NCI-H2227 (cell line): Measurements from ENCODE around the gene RABEP1.
A peak's percentile ranks its signal among the peaks of the same experiment; 100 is the strongest.

Source experiments
- DNase-seq: peaks from one replicate; lab custom pipeline; 2025; ENCODE audit not compliant: unreplicated experiment; lab: John Stamatoyannopoulos, UW

The RABEP1 gene

DNA sequence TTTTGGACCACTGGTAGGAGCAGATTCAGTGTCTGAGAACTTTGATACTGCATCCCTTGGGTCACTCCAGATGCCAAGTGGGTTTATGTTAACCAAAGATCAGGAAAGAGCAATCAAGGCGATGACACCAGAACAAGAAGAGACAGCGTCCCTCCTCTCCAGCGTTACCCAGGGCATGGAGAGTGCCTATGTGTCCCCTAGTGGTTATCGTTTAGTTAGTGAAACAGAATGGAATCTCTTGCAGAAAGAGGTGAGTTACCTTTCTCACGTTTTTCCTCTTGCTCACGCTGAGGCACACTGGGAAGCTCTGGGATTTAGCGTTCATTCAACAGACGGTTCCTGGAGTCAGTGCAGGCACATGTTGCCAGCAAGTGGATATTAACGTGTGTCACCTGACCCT, 79.3 kb downstream of the RABEP1 start:
- no peak for DNase-seq

DNA sequence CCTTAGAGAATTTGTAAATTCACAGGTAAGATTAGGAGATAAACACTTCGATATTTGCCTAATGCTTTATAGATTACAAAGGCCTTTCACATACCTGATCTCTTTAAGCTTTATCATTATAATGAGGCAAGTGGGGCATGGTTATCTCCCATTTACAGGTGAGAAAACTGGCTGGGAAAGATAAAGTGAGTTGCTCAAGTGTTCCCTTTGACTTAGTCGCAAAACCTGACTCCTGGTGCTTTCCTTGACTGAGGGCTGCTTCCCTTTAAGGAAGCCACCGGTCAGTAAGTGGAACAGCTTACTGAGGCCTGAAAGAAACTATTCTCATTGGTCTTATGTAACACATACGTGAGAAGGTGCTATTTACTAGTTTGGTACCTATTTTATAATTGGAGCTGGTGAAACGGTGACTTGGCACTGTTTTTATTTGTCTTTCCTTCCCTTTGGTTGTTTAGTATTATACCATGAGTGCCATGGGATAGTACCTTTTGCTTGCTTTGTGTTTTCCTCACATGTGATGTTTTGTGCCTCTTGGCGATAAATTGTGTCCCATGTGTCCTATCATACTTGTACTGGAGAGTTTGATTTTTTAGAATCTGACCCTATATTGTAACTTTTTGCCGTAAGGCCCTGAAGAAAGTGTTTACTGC, 80.2 kb downstream of the RABEP1 start:
- no peak for DNase-seq

DNA sequence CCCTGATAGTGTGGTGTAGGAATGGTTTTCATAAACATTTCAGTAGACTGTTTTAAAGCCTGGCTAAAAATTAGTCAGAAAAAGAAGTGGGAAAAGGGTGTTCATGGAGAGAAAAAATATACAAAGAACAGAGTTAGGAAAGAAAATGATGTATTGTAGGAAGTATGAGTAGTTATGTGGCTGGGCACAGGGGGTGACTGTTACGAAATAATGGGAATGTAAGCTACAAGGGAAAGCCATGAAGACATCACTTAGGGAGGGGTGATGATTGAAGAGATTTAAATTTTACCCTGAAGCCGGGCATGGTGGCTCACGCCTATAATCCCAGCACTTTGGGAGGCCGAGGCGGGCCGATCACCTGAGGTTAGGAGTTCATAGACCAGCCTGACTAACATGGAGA, 82.1 kb downstream of the RABEP1 start:
- DNase-seq, result no peak

DNA sequence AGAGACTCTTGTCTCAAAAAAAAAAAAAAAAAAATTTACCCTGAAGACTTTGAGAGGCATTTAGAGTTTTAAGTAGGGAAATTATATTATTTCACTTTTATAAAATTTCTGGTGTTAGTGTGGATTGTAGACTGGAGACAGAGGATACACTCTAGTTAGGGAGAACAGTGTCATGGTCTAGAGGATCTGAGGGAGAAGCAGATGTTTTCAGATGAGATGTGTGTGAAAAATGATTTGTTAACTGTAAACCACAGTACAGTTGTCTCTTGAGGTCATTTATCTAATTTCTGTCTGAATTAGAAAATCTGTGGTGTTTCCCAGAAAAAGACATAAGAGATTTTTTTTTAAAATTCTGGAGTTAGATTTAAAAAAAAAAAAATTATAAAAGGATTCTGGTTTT, 82.6 kb downstream of the RABEP1 start:
- no peak for DNase-seq

DNA sequence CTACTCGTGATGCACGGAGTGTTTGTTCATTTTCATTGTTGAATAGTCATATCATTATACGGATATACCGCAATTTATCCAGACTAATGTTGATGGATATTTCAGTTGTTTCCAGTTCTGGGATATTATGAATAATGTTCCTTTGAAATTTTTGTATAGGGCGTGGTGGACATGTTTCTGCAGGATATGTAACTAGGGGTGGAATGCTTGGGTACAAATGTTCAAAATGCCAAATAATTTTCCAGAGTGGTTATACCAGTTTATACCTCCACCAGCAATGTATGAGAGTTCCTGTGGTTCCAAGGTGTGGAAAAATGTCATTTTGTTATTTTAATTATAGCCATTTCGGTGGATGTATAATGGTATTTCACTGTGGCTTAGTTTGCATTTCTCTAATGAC, 83.7 kb downstream of the RABEP1 start:
- DNase-seq, result no peak

DNA sequence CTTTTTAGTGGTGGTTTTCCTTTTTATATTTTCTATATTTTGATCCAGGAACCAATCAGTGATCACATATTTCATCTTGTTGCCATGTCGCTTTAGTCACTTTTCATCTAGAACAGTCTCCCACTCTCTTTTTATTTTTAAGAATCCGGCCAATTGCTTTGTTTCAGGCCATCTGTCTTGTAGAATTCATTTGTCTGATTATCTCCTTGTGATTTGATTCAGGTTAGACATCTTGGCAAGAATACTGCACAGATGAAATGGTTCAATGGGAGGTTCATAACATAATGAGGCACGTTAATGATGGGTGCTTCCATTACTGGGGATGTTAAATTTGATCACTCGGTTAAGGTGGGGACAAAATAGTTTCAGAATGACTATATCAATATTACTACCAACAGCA, 88.3 kb downstream of the RABEP1 start:
- DNase-seq, result no peak

DNA sequence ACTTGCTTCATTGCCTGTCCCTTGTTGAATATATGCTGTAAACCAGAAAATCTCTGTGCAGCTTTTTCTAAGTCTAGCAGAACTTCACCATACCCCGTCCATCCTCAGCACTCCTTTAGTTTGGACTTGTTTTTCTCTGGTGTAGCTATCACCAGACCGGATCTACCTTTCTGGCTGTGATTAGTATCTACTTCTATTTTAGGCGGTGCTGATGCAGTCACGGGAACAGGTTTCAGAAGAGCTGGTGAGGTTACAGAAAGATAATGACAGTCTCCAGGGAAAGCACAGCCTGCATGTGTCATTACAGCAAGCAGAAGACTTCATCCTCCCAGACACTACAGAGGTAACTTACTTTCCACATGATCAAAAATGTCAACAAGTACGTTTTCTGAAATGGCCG, 91.0 kb downstream of the RABEP1 start:
- peak; percentile 39 for DNase-seq

DNA sequence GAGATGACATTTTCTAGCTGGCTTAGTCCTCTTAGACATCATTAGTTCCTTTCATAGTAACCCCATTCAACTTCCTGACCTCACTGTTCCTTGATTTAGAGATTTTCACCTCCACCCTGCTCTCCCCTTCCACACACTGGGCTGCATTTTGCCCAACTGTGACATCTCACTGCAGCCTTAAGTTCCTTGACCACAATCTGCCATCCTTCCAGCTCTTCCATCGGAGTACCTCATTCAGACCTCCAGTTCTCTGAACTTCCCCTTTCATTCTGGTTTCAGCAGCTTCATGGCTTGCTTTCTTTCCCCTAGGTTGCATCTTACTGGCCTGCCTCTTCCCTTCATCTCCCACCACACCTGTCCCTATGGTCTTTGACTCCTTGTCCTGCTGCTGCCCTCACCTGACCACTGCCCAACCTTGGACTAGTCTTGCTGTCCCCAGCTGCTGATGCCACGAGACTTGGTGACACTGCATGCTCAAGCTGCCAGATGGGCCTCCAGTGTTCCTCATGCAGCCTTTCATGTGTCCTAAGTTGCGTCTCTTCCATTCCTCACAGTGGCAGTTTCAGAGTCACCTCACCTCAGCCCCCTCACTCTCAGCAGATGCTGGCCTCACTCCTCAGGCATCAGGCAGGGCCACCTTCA, 96.6 kb downstream of the RABEP1 start:
- no peak for DNase-seq

DNA sequence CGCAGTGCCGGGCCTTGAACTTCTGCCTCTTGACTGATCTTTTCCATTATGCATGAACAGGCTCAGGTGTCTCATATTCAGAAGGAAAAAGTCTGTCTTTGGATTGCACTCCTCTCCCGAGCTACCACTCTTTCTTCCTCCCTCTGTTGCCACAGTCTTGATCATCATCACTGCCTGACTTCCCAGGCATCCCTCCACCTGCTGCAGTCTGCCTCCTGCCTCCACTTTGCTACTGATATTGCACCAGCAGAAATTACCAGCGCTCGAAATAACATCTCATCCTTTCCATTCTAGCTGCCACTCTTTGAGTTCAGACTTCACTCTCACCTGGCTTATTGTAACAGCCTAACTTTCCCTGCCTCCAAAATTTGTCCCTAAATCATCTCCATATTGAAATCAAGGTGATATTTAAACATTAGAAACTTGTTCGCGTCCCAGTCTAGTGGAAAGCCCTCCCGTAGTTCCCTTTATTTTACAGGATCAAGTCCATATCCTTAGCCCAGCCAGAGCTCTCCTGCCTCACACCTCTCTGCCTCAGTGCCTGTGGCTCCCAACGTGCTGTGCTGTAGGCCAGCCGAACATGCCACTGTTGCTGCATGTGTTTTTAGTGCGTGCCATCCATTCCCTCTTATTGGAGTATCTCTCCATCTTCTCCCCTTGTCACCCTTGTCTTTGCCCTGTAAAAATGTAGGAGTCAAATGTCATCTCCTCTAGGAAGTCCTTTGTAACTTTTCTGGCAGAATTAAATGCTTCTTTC, 97.4 kb downstream of the RABEP1 start:
- no peak for DNase-seq

DNA sequence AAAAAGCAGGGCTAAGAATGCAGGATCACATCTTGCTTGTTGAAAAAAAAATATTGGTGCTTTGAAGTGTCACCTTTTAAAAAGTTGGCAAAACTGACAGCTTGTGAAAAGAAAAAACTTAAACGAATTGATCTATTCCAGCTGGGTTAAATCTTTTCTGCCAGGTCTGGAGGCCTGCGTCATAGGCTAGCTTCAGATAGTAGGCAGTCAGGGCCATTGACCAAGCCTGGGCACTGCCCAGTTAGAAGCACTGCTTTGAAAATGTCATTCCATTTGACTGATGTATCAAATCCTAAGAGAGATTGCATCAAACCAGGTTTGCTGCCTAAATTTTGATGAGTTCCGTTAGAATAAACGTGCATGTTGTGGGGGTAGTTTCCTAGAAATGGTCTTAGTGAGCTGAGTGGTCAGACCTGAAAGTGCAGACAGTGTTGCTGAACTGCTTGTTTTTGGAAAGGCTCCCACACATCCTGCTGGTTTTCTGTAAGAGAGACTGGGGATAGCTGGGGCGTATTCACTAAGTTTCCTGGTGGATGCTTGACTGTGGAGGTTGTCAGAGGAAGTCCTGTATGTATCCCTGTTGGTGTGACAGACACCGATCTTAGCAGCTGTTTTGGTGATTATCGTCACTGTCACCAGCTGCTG, 98.5 kb downstream of the RABEP1 start:
- no peak for DNase-seq

DNA sequence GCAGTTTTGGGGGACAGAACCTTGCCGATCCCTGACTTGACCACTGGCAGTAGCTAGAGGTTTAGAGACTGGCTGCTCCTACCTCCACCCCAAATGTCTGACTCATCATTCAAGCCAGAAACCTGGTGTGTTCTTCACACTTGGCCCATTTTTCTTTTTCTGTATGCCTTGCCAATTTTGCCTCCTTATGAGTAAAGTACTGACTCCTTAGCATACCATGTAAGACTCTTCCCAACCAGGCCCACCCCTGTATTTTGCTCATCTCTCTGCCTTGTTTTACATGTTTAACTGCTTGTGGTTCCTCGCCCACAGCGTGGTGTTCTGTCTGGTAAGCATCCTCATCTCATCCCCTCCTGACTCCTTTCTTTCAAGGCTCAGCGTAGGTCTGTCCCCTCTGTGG, 99.5 kb downstream of the RABEP1 start:
- no peak for DNase-seq

DNA sequence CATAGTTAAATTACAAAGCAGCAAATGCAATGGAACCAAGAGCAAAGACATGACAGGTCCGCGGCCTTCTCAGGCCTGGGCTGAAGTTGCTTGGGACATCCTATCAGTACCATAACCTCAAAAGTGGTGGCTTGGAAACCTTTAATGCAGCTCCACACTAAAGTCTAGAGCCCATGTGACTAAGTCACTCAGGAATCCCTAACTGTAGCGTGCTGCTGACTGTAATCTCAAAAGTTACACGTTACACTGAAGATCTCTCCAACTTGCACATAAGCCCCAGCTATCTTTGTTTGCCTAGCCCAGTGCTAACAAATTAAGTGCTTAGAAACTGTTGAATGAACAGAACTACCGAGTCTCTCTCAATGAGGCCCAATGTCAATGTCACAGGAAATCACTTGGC, 109.6 kb downstream of the RABEP1 start:
- DNase-seq, result no peak

DNA sequence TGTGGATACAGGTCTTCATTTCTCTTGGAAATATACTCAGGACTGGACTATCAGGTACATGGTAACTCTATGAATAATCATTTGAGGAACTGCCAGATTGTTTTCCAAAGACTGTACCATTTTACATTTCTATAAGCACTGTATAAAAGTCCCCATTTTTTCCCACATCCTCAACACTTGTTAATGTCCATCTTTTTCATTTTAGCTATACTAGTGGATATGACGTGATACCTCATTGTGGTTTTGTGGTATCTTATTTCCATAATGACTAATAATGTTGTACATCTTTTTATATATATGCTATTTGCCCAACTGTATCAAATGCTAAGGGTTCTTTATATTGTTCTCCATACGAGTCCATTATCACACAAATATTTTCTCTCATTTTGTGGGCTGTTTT, 114.5 kb downstream of the RABEP1 start:
- DNase-seq, result no peak

DNA sequence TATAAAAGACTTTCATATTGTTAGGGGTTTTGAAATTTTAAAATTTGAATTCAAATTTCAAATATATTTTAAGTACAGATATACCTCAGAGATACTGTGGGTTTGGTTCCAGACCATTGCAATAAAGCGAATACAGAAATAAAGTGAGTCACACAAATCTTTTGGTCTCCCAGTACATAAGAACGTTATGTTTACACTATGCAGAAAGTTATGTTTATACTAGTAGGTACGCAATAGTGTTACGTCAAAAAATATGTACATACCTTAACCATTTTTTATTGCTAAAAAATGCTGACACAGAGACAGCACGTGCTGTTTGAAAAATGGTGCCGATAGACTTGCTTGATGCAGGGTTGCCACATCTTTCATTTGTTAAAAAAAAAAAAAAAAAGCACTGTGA, 117.7 kb downstream of the RABEP1 start:
- no peak for DNase-seq

DNA sequence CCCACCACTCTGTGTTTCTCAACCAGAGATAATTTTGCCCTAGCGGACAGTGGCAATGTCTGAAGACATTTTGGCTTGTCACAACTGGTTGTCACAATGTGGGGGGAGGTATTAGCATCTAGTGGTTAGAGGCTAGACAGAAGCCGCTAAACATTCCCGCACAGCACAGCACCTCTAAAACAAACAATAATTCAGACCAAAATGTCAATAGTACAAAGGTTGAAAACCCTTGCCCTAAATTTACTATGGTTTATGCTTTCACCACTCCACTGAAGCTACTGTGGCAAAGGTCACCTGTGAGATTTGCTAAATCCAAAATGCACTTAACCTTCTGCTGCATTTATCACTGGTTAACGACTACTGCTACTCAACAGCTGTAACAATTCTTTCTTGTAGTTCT, 123.3 kb downstream of the RABEP1 start:
- DNase-seq, result no peak

DNA sequence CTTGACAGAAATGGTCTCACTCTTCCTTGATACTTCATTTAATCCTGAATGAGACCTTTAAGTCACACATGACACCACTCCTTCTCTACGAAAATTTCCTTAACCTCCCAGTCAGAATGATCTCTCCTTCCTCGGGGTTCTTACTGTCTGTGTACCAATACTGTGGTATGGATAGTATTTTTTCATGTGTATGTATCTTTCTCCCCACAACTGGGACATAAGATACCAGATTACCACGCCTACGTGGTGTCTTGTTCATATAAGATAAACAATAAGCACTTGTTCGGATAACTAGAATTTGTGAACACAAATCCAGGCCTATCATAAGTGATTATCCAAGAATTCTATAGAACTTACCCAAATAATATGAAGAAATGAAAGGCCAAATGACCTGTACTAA, 126.1 kb downstream of the RABEP1 start:
- no peak for DNase-seq

DNA sequence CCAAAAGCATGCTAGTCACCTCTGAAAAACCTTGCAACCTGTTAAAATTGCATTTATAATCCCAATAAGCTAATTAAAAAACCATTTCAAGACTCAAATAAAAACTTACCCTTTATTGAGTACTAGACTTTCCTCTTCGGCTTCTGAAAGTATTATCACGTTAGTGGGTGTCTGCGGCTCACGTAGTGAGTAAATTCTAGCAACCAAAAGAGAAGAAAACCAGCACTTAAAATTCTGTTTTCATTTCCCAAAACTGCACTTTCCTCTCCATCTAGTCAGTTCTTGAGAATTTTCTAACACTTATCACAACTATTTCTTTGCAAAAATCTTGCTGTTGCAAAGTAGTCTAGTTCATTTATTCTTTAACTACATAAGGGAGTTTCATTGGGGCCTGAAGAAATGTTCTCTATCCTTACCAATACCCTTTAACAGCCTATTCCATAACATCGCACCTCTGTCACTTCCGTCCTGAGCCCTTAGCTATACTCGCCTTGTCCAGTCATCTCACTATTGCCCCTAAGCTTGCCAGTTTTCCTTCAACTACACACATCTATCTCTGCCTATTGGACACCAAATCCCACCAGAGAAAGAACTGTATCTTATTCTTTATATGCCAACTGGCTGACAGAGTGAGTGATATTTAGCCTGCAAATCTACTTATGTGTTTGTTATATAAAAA, 128.6 kb downstream of the RABEP1 start:
- no peak for DNase-seq

DNA sequence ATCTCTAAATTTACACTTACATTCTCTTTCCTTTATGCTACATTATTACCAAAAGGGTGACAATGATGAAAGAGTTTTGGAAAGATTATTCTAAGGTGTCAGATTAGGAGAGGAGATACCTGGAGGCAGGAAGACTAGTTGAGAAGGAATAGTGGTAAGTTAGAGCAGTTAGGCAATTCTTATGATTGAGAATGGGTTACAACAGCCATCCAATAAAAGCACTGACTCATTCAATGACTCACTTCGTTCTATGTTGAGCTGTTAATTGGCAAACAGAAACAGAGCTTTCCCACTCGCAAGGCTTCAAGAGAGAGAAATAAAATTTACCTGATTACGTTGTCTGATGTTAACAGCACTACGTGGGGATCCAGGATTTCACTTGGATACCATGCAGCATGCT, 131.6 kb downstream of the RABEP1 start:
- no peak for DNase-seq

DNA sequence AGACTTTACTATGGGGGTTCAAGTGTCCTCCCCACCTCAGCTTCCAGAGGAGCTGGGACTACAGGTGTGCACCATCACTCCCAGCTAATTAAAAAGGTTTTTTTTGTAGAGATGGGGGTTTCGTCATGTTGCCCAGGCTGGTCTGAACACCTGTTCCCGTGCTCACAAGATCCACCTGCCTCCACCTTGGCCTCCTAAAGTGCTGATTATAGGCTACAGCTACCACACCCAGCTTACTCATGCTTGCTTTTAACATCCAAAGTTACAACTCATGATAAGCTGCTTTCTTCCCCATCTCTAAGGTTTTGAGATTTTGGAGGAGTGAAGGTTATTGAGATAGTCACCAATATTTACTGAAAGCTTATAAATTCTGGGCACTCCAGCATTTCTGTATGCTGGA, 134.8 kb downstream of the RABEP1 start:
- DNase-seq, result no peak

DNA sequence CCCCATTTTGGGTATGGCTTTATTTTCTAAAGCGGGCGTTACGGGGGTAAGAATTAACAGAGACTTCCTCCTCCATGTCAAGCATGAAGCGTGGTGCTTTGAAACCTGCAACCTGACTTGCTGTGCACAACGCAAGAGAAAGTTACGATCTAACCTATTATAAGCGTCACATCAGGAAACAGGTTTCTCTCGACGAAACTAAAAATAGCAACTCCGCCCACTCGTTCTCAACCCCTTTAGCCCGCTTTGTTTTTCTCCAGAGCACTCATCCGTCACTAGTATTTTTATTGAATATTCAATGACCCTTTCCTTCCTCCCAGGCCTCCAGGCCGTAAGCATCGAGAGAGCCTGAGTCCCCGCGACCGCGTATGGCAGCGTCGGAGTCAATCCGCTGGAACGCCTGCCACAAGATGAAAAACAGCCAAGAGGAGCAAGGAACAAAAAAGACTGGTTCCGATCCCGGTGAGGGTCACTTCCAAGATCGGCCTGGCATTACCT, 136.8 kb downstream of the RABEP1 start:
- peak; percentile 43 for DNase-seq

DNA sequence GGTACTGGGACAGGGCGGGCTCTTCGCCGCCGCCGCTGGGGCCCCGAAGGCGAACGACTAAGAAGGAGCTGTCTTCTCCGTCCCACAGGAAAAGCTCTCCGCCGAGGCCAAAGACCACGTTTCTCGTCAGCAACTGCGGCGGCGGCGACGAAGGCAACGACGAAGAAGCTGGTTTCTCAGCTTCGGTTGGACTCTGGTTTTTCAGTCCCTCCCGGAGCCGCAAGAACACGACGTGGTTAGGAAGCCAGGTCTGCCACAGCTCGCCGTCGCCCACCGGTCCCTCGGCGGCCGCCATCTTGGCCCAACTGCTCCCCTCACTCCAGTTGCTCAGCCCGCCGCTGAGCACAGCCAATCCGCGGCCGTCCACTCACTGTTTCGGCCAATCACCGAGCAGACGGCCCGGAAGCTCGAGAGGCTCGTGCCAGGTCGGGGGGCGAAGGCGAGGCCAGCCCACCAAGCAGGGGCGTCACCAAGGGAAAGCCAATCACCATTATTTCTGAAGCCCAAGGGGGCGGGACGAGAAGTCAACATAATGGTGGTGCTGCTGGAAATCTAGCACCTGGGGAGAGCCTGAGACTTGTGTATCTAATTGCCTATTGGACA, 137.4 kb downstream of the RABEP1 start, which contains the start of gene NUP88:
NUP88 (minus strand) TSS at position 307 of the 603 bp plus-strand sequence; CDS start at position 295, 12 bp downstream.
- peak; percentile 96 for DNase-seq
